ENCODE data around the gene MYO1B. TPM values are rescaled to one million over a fixed set of nuclear protein-coding genes. Genes with fewer than 3 reads are reported as not detected.

MYO1B gene
- total and polyA plus RNA-seq, 12 donors = 8.7 to 32.4 (median 14.4) TPM

DNA sequence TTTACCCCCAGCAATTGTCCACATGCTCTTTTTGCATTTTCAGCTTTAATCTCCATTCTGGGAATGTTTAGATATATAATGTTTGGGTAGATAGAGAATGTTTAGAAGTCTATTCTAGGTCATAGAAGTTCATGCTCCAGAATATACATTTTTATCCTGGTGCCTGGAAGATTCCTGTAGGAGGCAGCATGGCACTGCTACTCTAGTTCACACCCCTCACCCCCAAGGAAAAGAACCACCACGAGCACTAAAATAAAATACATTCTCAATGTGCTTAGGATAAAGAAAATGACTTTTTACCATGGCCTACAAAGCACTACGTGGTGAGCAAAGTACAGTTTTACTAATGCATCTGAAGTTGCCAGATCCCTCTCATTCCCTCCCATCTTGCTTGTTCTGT is 53.8 kb downstream of the MYO1B start:
- ATAC-seq (no peak), DNase-seq (no peak)
- intact Hi-C loops (cut with DNase I) = no loop called here
- Histone ChIP-seq H3K36me3 (peaks cover 0 to 5% (median 0%) of the 10 kb centered on the region in 9 donors), H3K4me3 (no peak overlapping the region), H3K4me1 (peaks cover 0 to 51% (median 28%) of the 10 kb centered on the region in 9 donors), H3K9me3 (no peaks in the 10 kb centered on the region), H3K27ac (peak overlapping the region in 1 of 10 donors; percentile 18), H3K27me3 (no peaks in the 10 kb centered on the region)
- 61 to 67% methylated on average over 2 of the region's 2 CpGs for WGBS, 2 donors
- TF ChIP-seq, protein P1, sequence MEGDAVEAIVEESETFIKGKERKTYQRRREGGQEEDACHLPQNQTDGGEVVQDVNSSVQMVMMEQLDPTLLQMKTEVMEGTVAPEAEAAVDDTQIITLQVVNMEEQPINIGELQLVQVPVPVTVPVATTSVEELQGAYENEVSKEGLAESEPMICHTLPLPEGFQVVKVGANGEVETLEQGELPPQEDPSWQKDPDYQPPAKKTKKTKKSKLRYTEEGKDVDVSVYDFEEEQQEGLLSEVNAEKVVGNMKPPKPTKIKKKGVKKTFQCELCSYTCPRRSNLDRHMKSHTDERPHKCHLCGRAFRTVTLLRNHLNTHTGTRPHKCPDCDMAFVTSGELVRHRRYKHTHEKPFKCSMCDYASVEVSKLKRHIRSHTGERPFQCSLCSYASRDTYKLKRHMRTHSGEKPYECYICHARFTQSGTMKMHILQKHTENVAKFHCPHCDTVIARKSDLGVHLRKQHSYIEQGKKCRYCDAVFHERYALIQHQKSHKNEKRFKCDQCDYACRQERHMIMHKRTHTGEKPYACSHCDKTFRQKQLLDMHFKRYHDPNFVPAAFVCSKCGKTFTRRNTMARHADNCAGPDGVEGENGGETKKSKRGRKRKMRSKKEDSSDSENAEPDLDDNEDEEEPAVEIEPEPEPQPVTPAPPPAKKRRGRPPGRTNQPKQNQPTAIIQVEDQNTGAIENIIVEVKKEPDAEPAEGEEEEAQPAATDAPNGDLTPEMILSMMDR (IDR thresholded peaks at IDR 0.05) = peak in 1 of 9 donors; percentile 28

DNA sequence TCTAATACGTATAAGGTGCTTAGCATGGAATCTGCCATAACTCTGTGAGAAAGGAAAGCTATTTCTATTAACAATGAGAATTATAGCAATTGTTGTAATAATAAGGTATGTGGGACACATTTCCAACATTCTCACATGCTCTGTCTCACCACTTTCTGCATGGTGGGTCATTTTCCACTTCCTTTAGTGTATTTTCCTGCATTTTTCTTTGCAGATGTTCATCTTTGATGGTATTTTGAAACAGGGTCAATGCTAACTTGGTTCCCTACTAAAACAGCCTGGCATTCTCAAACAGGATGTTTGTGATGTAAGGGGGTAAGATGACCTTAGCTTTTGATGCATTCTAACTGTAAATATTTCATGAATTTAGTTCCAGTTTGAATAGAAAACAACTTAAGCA is 54.7 kb downstream of the MYO1B start:
- H3K4me3 ChIP-seq = no peak overlapping the region
- intact Hi-C loops (cut with DNase I) = loop anchor here in 2 of 10 donors (5.0 kb wide), 1 partner anchor 53 kb away; the partner anchor contains the start of gene MYO1B (in 2 of the 2)
- no peaks in the 10 kb centered on the region for H3K9me3 ChIP-seq
- WGBS, 2 donors = 93 to 96% methylated on average over 1 of the region's 1 CpG
- peaks cover 0 to 54% (median 34%) of the 10 kb centered on the region in 9 donors for H3K4me1 ChIP-seq
- H3K27ac ChIP-seq = peak overlapping the region in 1 of 10 donors; percentile 3
- no peaks in the 10 kb centered on the region for H3K27me3 ChIP-seq
- no peak for DNase-seq
- H3K36me3 ChIP-seq = peaks cover 0 to 5% (median 0%) of the 10 kb centered on the region in 9 donors
- no peak for ATAC-seq
- TF ChIP-seq, protein P1 (IDR thresholded peaks at IDR 0.05) = no peak

GRCh38 chr2:191301971-191302370 is 56.8 kb downstream of the MYO1B start:
- ATAC-seq = no peak
- TF ChIP-seq, protein P1 (IDR thresholded peaks at IDR 0.05) = no peak
- H3K27ac ChIP-seq = peak overlapping the region in 1 of 10 donors; percentile 81
- peaks cover 0 to 55% (median 32%) of the 10 kb centered on the region in 9 donors for H3K4me1 ChIP-seq
- intact Hi-C loops (cut with DNase I) = loop anchor here in 2 of 10 donors (5.0 kb wide), 1 partner anchor 55 kb away; the partner anchor contains the start of gene MYO1B (in 2 of the 2)
- DNase-seq = no peak
- WGBS, 2 donors = 61 to 63% methylated on average over 3 of the region's 3 CpGs
- H3K4me3 ChIP-seq = no peak overlapping the region
- peaks cover 0 to 5% (median 0%) of the 10 kb centered on the region in 9 donors for H3K36me3 ChIP-seq
- no peaks in the 10 kb centered on the region for H3K27me3 ChIP-seq
- no peaks in the 10 kb centered on the region for H3K9me3 ChIP-seq

DNA sequence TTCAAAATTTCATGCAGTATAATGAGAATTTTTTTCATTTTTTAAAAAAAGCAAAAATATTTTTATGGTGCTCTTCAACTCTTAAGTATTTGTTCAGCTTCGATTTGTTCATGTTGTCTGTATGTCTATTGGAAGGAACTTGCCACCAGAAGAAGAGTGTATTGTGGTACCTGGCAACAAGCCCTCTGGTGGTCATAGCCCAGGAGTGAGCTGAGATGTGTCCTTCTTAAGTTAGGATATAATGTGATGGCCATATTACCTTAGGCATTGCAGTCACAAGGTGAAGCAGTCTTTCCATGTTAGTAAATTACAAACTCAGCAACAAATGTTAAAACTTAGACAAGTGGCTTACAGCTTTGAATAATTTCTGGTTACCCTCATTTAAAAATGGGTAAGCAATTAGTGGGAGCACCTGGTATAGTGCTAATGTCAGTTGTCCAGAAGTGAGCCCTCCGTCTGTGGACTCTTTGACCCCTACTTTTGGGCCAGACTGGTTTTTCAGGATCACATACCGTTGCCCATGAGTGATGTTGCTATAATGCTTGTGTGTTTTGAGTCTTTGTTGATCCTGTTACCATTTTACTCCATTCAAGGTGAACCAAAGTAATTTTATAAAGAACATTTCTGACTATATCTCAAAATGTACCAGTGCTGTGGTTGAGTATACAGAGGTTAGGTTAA is 57.4 kb downstream of the MYO1B start:
- Histone ChIP-seq H3K27me3 (no peaks in the 10 kb centered on the region), H3K27ac (peak overlapping the region in 4 of 10 donors; percentile 2 to 81 (median 44)), H3K4me1 (peaks cover 0 to 55% (median 30%) of the 10 kb centered on the region in 9 donors), H3K36me3 (peaks cover 0 to 5% (median 0%) of the 10 kb centered on the region in 9 donors), H3K4me3 (no peak overlapping the region), H3K9me3 (no peaks in the 10 kb centered on the region)
- TF ChIP-seq, protein P1 (IDR thresholded peaks at IDR 0.05) = peak in 2 of 9 donors; percentile 13 to 26
- 90 to 92% methylated on average over 3 of the region's 3 CpGs for WGBS, 2 donors
- intact Hi-C loops (cut with DNase I) = loop anchor here in 2 of 10 donors (5.0 kb wide), 1 partner anchor 55 kb away; the partner anchor contains the start of gene MYO1B (in 2 of the 2)
- DNase-seq (no peak), ATAC-seq (no peak)
